Measurements from ENCODE around the gene NDUFB8.

DNA sequence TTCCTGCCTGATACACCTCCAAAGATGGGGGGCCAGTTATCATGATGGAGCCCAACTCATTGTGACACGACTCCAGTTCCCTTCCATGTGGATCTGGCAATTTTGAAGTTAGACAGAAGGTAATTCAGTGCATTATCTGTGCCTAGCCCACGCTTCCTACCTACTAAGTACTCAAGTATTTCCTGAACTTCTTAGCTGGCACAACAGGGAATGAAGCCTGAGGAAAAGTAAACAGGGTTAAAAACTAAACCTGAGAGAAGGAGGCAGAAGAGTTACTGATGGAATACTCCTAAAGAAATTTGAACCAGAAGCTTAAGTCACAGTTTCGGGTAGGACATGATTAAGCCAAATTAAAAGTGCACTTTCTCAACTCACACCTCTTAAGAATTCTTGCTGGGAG lies 8.9 kb downstream of the NDUFB8 start:
- TF ChIP-seq, protein P1, sequence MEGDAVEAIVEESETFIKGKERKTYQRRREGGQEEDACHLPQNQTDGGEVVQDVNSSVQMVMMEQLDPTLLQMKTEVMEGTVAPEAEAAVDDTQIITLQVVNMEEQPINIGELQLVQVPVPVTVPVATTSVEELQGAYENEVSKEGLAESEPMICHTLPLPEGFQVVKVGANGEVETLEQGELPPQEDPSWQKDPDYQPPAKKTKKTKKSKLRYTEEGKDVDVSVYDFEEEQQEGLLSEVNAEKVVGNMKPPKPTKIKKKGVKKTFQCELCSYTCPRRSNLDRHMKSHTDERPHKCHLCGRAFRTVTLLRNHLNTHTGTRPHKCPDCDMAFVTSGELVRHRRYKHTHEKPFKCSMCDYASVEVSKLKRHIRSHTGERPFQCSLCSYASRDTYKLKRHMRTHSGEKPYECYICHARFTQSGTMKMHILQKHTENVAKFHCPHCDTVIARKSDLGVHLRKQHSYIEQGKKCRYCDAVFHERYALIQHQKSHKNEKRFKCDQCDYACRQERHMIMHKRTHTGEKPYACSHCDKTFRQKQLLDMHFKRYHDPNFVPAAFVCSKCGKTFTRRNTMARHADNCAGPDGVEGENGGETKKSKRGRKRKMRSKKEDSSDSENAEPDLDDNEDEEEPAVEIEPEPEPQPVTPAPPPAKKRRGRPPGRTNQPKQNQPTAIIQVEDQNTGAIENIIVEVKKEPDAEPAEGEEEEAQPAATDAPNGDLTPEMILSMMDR (IDR thresholded peaks at IDR 0.05) = no peak
- TF ChIP-seq POLR2A (IDR thresholded peaks at IDR 0.05) = no peak

Measured in tibial nerve (tissue), 3 donors.